Glutamatergic neuron (in vitro differentiated cells): Measurements from ENCODE around the gene GNAI2. TPM values are rescaled to one million over a fixed set of nuclear protein-coding genes. Genes with fewer than 3 reads are reported as not detected.
A peak's percentile ranks its signal among the peaks of the same experiment; 100 is the strongest.

ENCODE experiments used
- DNase-seq: peaks from one replicate; pipeline ENCODE4 v3.0.0; 2022
- H3K27ac Mint-ChIP-seq: one replicate; pipeline ENCODE4 v1.8.0; 2020; ENCODE audit warnings: mild to moderate bottlenecking, mixed read lengths, inconsistent platforms; ENCODE audit not compliant: unreplicated experiment
- H3K27me3 Mint-ChIP-seq: one replicate; pipeline ENCODE4 v1.8.0; 2020; ENCODE audit warnings: mild to moderate bottlenecking, moderate library complexity, mixed read lengths, inconsistent platforms; ENCODE audit not compliant: unreplicated experiment
- H3K36me3 Mint-ChIP-seq: one replicate; pipeline ENCODE4 v1.8.0; 2020; ENCODE audit warnings: mild to moderate bottlenecking, mixed read lengths, inconsistent platforms; ENCODE audit not compliant: unreplicated experiment
- H3K4me1 Mint-ChIP-seq: one replicate; pipeline ENCODE4 v1.8.0; 2020; ENCODE audit warnings: mild to moderate bottlenecking, low read depth, mixed read lengths, inconsistent platforms; ENCODE audit not compliant: unreplicated experiment
- H3K4me3 Mint-ChIP-seq: one replicate; pipeline ENCODE4 v1.8.0; 2020; ENCODE audit warnings: mild to moderate bottlenecking, mixed read lengths, inconsistent platforms; ENCODE audit not compliant: unreplicated experiment
- H3K9me3 Mint-ChIP-seq: one replicate; pipeline ENCODE4 v1.8.0; 2020; ENCODE audit warnings: mild to moderate bottlenecking, moderate library complexity, mixed read lengths, inconsistent platforms; ENCODE audit not compliant: unreplicated experiment
- CTCF ChIP-seq: fragments of 200-600 bp; sonication (generic); IDR thresholded peaks from one replicate; pipeline ENCODE4 v1.5.0; 2021; ENCODE audit not compliant: partially characterized antibody, unreplicated experiment
- total RNA-seq: library from RNA; stranded (reverse); fragmentation: NEBNext Ultra II Directional; extraction: Animal tissue kit (Norgen Biotek cat#: 25700); gene quantifications from one replicate; pipeline ENCODE4 v1.2.1, GENCODE V29; 2021; ENCODE audit not compliant: unreplicated experiment

GNAI2 gene
- total RNA-seq, 1 donor from 2014 or later = 297 TPM

- TF ChIP-seq CTCF = no peak
- peaks cover 1% of the 10 kb centered on the region for H3K27me3 Mint-ChIP-seq
- no peak within 1 kb of the TSS for H3K4me3 Mint-ChIP-seq
- H3K36me3 Mint-ChIP-seq = no peaks in the 10 kb centered on the region
- no peaks in the 10 kb centered on the region for H3K4me1 Mint-ChIP-seq
- H3K9me3 Mint-ChIP-seq = no peaks in the 10 kb centered on the region
- DNase-seq = no peak
- no peak within 1 kb of the TSS for H3K27ac Mint-ChIP-seq
Measured at GRCh38 chr3:50190936-50191660, 44.9 kb upstream of the GNAI2 start, which contains the start of gene GNAT1. GNAT1 (plus strand) TSS chr3:50191610; CDS start chr3:50191726, 116 bp downstream.

- no peak for TF ChIP-seq CTCF
Measured at GRCh38 chr3:50192124-50192523, 43.9 kb upstream of the GNAI2 start.

GRCh38 chr3:50192689-50193141, 43.3 kb upstream of the GNAI2 start:
- Mint-ChIP-seq H3K36me3 (no peaks in the 10 kb centered on the region), H3K4me1 (no peaks in the 10 kb centered on the region), H3K27ac (no peak overlapping the region), H3K4me3 (no peak overlapping the region), H3K9me3 (peaks cover 2% of the 10 kb centered on the region), H3K27me3 (peaks cover 7% of the 10 kb centered on the region)
- peak; percentile 87 for DNase-seq
- TF ChIP-seq CTCF = peak; percentile 93

More at GRCh38 chr3:50192124-50192523, 43.9 kb upstream of the GNAI2 start:
- Mint-ChIP-seq H3K4me1 (no peaks in the 10 kb centered on the region), H3K4me3 (no peak overlapping the region), H3K36me3 (no peaks in the 10 kb centered on the region), H3K27me3 (peaks cover 7% of the 10 kb centered on the region), H3K9me3 (peaks cover 2% of the 10 kb centered on the region), H3K27ac (no peak overlapping the region)
- no peak for DNase-seq

- Mint-ChIP-seq H3K4me1 (no peaks in the 10 kb centered on the region), H3K27me3 (peaks cover 7% of the 10 kb centered on the region), H3K9me3 (peaks cover 2% of the 10 kb centered on the region), H3K4me3 (no peak overlapping the region), H3K27ac (no peak overlapping the region), H3K36me3 (no peaks in the 10 kb centered on the region)
- TF ChIP-seq CTCF = no peak
- no peak for DNase-seq
Measured at GRCh38 chr3:50193286-50193685, 42.7 kb upstream of the GNAI2 start.

- Mint-ChIP-seq H3K4me3 (no peak overlapping the region), H3K27ac (no peak overlapping the region), H3K36me3 (no peaks in the 10 kb centered on the region), H3K27me3 (peaks cover 7% of the 10 kb centered on the region), H3K9me3 (peaks cover 2% of the 10 kb centered on the region), H3K4me1 (no peaks in the 10 kb centered on the region)
- no peak for TF ChIP-seq CTCF
- no peak for DNase-seq
Measured at GRCh38 chr3:50193746-50194127, 42.3 kb upstream of the GNAI2 start.
